Stimulated activated CD4-positive, alpha-beta T cell treated with anti-CD3 and anti-CD28 coated beads, Interleukin-1b, Interleukin-23, amount 100 ng/mL, for 24 hours (primary cell): ENCODE results near the gene GDE1.
A peak's percentile ranks its signal among the peaks of the same experiment; 100 is the strongest.
"Not testable (repeated sequence)": the region's sequence is repeated elsewhere in the genome, so short reads cannot be mapped to it uniquely, and the experiment has no call there.

Source experiments
- DNase-seq, 4 experiments: peaks; one replicate each; pipeline ENCODE4 v3.0.0-alpha.2; 2020; ENCODE audit warnings: low read depth in 4 of 4, low spot score in 1 of 4

GDE1 gene

DNA sequence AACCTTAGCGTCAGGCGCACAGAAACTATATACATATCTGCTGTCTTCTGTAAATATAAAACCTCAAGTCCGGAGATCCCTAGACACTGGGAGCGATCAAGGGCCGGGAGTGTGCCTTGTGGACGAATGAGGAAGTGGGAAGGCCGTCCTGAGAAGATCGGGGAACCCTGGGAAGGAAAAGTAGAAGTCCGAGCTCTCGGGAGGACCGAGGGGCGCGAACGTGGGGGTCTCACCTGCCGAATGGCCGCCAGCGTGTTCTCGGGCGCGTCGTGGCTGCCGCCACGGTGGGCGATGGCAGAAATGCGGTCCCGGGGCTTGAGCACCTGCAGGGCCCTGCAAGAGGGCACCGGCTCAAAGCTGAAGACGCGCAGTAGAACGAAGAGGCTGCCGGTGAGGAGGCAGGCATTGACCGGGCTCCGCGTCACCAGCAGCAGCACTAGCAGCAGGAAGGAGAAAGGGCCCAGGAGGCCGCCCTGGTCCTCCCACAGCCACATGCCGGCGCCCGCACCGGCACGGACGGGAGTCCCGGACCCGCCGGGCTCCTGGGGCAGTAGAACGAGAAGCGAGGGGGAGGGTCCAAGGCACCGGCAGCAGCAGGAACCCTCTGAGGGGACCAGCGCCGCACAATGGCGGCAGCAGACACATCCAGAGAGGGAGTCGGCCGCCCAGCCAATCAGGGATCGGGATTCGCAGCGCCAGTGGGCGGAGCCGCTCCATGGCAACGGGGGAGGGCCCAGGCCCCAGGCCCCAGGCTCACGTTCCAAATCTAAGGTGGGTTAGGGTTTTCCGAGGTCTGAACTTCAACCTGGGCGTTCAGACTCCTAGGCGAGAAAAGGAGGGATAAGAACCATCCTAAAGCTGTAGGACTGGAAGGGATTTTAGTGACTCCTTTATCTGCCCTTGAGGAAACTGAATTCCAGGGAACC is at the start of gene GDE1:
GDE1 (minus strand) TSS at position 628 of the 926 bp plus-strand sequence; CDS start at position 494, 134 bp downstream.
- peak; percentile 90 to 95 (median 93) for DNase-seq

DNA sequence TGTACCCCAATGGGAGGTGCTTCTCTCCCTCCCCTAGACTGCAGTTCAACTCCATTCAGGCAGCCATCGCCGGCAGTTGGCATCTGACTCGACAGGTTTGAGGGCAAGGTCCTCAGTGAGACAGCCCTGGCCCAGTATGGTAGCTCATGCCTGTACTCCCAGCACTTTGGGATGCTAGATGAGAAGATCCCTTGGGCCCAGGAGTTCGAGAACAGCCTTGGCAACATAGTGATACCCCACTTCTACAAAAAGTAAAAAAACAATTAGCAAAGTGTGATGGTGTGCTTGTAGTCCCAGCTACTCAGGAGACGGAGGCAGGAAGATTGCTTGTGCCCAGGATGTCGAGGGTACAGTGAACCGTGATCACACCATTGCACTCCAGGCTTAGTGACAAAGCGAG is 45.7 kb upstream of the GDE1 start:
- DNase-seq, result no peak

- DNase-seq, result no peak
Measured at GRCh38 chr16:19566362-19566761, 44.5 kb upstream of the GDE1 start.

- no peak for DNase-seq
Measured at GRCh38 chr16:19563377-19563776, 41.5 kb upstream of the GDE1 start.

GRCh38 chr16:19560078-19560477 is 38.2 kb upstream of the GDE1 start:
- no peak for DNase-seq

DNA sequence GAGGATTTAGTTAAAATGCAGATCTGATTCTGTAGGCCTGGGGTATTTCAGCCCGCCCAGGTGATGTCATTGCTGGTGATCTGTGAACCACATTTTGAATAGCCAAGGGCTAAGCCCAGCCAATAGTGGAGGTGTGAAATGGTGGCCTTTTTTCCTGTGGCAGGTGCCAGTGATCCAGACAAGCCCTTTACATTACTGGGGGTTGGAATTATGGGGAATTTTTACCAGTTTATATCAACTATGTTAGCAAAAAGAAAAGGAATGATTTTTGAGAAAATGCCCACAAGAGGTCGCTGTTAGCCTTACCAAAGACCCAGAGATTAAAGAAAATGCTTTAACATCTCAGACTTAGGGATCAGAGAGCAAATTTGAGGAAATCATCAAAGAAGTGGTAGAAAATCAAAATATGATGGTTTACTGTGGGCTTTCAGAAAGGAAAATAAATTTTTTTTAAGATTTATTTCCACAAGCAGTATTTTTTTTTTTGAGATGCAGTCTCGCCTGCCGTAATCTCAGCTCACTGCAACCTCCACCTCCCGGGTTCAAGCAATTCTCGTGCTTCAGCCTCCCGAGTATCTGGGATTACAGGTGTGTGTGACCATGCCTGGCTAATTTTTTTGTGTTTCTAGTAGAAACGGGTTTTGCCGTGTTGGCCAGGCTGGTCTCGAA is 37.5 kb upstream of the GDE1 start:
- DNase-seq, result peak in 3 of 4 experiments; percentile 3 to 21 (median 15)

GRCh38 chr16:19555938-19556771 is 34.3 kb upstream of the GDE1 start:
- peak in 3 of 4 experiments; percentile 3 to 5 (median 4) for DNase-seq

DNA sequence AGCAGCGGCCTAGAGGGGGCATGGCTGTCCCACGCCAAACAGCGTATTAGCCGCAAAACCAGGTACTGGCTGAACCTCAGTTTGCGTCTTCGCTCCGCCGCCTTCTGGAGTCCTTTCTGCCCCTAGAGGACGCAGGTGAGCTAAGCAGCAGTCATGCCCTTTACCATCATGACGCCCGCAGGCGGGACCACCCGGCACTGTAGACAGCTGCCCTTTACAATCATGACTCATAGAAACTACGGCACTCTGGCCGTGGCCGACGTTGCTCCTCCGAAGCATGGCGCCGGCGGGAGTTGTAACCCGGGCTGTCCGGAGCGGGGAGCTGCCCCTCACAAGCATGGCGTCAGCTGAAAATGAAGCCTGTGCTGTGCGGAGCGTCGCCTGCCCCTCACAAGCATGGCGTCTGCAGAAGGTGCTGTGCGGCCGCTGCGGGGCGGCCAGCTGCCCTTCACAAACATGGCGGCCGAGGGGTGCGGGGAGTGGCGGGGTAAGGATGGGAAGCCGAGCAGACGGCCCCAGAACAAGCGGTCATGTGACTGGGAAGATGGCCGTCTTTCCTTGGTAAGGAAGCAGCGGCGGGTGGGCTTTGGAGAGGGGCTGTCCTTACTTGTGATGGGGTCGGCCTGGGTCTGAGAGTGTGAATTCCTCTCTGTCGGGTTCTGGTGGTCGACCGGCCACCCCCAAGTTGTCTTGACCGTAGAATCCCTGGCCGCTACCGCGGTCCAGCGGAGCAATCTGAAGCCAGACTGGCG is 33.5 kb upstream of the GDE1 start, which contains the start of gene VPS35L:
VPS35L (plus strand) TSS at position 518 of the 752 bp plus-strand sequence; CDS start at position 545, 27 bp downstream.
- DNase-seq, result peak; percentile 86 to 90 (median 88)

GRCh38 chr16:19549673-19550072 is 27.8 kb upstream of the GDE1 start:
- DNase-seq, result no peak

DNA sequence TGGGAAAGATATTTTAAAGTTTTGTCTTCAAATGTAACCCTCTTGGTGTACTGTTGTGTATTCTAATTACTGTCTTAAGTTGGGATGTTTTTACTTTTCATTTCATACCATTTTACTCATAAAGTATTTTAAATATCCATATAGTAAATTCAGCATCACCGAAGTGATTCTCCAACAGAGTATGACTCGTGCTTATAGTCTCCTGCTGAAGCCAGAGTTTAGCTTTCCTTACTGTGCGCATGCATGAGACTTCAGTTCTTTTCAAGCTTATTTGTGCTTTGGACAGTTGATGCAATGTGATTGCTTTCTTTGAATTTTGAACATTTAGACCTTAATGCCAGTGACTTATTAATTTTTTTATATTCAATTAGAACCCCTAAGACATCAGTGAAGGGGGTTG is 26.2 kb upstream of the GDE1 start:
- no peak for DNase-seq

GRCh38 chr16:19543278-19543996 is 21.5 kb upstream of the GDE1 start:
- DNase-seq, result not testable (repeated sequence)

DNA sequence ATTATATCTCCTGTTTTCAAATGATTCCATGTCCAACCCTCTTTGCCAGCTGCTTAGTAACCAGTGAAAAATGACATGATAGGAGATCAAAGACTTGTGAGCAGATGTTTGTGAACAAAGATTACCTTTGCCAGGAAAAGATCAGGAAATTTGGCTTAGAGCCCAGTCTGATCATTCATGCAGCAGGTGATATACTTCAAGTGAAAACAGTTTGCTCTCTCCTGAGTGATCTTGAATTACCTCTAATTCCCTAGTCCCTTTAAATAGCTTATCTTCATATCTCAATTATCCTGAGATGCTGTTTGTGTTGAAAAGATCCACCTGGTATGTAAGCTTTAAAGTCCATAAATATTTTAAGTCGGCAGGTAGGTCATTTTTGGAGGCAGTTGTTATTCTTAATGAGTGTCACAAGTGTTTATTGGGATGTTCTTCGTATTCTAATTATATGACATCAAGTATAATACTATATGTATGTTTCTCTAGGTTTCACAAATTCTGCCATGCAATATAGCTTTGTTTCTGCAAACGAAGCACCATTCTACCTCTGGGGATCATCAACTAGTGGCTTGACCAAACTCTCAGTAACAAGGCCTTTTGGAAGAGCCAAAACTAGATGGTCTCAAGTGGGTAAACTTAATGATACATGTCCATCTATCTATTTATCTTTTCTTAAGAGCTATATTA is 20.4 kb upstream of the GDE1 start:
- DNase-seq, result no peak

- DNase-seq, result no peak
Measured at GRCh38 chr16:19540241-19540970, 18.5 kb upstream of the GDE1 start.

DNA sequence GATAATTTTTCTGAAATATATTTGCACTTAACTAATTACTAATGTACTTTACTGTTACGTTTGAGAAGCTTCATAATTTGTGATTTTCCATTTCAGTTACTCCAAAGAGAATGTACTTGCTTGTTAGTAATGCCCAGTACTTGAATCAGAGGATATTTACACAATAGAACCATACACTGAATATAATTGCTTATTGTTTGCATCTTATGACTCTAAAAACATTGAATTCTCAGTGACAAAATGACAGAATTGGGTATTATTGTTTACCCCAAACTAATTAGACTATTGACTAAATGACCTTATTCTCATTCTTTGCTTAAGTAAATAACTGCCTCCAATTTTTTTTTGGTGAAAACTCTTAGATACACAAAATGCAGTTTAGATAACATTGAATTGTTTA is 10.7 kb upstream of the GDE1 start:
- DNase-seq, result no peak

GRCh38 chr16:19528666-19529065 is 6.8 kb upstream of the GDE1 start:
- no peak for DNase-seq

- DNase-seq, result no peak
Measured at GRCh38 chr16:19527161-19527560, 5.3 kb upstream of the GDE1 start.

DNA sequence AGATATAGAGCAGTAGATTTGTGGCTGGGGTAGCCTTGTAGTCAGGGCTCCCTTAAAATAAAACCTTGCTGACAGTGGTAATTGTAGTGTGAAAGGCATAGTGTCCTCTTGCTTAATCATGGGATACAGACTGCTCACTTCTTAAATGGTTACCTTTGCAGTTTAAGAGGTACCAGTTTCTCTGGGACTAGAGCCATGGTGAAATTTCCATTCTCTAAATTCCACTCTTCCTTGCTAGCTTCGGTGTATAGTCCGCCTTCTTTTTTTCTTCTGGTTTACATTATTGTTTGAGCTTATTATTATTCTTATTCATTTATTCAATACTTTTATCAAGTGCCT is 3.5 kb upstream of the GDE1 start:
- DNase-seq, result no peak

DNA sequence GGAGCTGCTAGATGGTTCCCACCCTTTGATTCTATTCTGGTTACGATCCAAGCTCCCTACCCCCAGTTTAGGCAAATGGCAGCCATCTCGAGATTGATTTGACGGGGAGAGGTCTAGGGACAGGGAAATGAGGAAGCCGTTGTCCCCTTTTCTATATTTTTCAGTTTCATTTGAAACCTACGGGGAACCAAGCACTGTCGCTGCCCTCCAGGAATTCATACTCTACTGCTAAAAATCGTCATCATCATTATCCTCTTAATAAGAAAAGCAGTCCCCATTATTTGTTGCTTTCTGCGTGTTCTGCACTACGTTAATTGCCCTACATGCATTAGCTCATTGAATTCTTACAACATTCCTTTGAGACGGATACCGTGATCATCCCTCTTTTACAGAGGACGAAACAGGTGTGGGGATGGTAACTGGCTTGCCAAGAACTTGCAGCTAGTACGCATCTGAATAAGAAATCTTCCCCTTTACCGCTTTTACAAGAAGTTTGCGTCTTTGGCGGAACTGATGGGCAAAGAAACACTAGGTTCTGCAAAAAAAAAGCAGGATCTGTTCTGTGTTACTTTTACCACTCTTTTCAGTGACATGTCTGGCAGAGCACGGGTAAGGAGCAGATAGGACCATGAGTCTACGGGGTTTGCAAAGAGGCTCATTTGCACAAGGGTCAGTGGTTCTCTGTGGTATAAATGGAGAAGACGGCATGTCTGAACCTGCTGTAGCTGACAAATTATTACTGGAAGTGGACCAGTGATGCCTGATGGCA is 2.9 kb upstream of the GDE1 start:
- DNase-seq, result no peak
